COLO668 (cell line): ENCODE data around the gene TMEM270.
A peak's percentile ranks its signal among the peaks of the same experiment; 100 is the strongest.
"Not testable (repeated sequence)": the region's sequence is repeated elsewhere in the genome, so short reads cannot be mapped to it uniquely, and the experiment has no call there.

Experiments used
- DNase-seq: peaks from one replicate; lab custom pipeline; 2025; ENCODE audit not compliant: unreplicated experiment; lab: John Stamatoyannopoulos, UW

The TMEM270 gene

GRCh38 chr7:73831834-73832651 lies 28.9 kb upstream of the TMEM270 start:
- DNase-seq = peak; percentile 96

GRCh38 chr7:73832806-73833205 lies 28.2 kb upstream of the TMEM270 start:
- peak; percentile 27 for DNase-seq

GRCh38 chr7:73833251-73833919 lies 27.6 kb upstream of the TMEM270 start:
- DNase-seq = peak; percentile 80

- DNase-seq = no peak
Observed at GRCh38 chr7:73834626-73835191, 26.2 kb upstream of the TMEM270 start.

- not testable (repeated sequence) for DNase-seq
Observed at GRCh38 chr7:73837167-73837566, 23.8 kb upstream of the TMEM270 start.

- DNase-seq = peak; percentile 8
Observed at GRCh38 chr7:73838642-73839041, 22.3 kb upstream of the TMEM270 start.

- DNase-seq = no peak
Observed at GRCh38 chr7:73839290-73839689, 21.7 kb upstream of the TMEM270 start.

- DNase-seq = peak; percentile 59
Observed at GRCh38 chr7:73839743-73840714, 20.9 kb upstream of the TMEM270 start.

GRCh38 chr7:73840715-73841379 lies 20.1 kb upstream of the TMEM270 start:
- DNase-seq = no peak

GRCh38 chr7:73841689-73842066 lies 19.3 kb upstream of the TMEM270 start:
- DNase-seq = peak; percentile 30

GRCh38 chr7:73842067-73842976 lies 18.6 kb upstream of the TMEM270 start, which contains the start of gene METTL27:
METTL27 (minus strand) TSS chr7:73842516; CDS start chr7:73842140, 376 bp downstream.
- DNase-seq = peak; percentile 94

GRCh38 chr7:73844131-73844547 lies 16.8 kb upstream of the TMEM270 start:
- DNase-seq = no peak

GRCh38 chr7:73844848-73845460 lies 16.0 kb upstream of the TMEM270 start:
- DNase-seq = no peak

GRCh38 chr7:73845701-73846195 lies 15.2 kb upstream of the TMEM270 start:
- not testable (repeated sequence) for DNase-seq

GRCh38 chr7:73847941-73848723 lies 12.8 kb upstream of the TMEM270 start:
- no peak for DNase-seq

- peak; percentile 20 for DNase-seq
Observed at GRCh38 chr7:73850781-73851207, 10.2 kb upstream of the TMEM270 start.

GRCh38 chr7:73851410-73852338 lies 9.3 kb upstream of the TMEM270 start:
- DNase-seq = no peak
